ENCODE data around the gene SULT1A4. TPM values are rescaled to one million over a fixed set of nuclear protein-coding genes. Genes with fewer than 3 reads are reported as not detected.
"Not testable (repeated sequence)": the region's sequence is repeated elsewhere in the genome, so short reads cannot be mapped to it uniquely, and the experiment has no call there.

Gene SULT1A4
- total RNA-seq, 2 donors from 2014 or later: 2.1 to 3.8 TPM

DNA sequence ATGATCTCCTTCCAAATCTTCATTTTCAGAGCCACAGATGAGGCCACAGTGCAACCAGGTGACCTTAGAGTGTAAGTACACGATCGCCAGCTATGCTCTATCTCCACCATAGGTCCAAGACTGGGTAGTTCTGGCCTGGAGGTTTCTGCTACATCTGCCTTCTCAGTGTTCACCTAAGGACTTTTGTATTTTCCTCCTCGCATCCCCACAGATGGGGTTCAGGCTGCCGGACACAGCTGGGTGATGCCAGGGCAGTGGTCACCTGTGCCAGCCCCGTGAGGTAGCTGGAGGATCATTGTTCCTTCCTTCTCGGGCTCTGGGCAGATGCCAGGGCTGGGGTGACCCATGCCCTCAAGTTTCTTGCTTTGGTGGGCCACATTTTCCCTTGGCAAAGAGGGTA is 46.6 kb downstream of the SULT1A4 start, which contains the start of gene NPIPB12:
Gene NPIPB12 (minus strand): TSS at position 101 of the 400 bp plus-strand sequence.
- not testable (repeated sequence) for H3K4me3 Mint-ChIP-seq; H3K4me1 Mint-ChIP-seq; H3K36me3 Mint-ChIP-seq (ENCODE audit: low read depth); H3K27ac Mint-ChIP-seq; ATAC-seq (replicated peaks); H3K27me3 Mint-ChIP-seq; H3K9me3 Mint-ChIP-seq

Other genes with a start within 250 kb of the SULT1A4 start
- gene NPIPB11, start 53.2 kb upstream of the SULT1A4 start, total RNA-seq: 1 to 10 TPM; 2.1 to 3.9 TPM
- 10 to 100 TPM; 19.8 to 25.1 TPM for gene BOLA2, start 5.6 kb upstream of the SULT1A4 start, total RNA-seq
- 100 to 1,000 TPM in 1 of 2 donors, 10 to 100 TPM in 1; 85.2 to 110 TPM for gene SLX1B, start 5.4 kb upstream of the SULT1A4 start, total RNA-seq
- 100 to 1,000 TPM; 101 to 105 TPM for gene NPIPB12, start 46.5 kb downstream of the SULT1A4 start, total RNA-seq
- gene SPN, start 203.3 kb downstream of the SULT1A4 start, total RNA-seq: 100 to 1,000 TPM; 137 to 173 TPM
- 1 to 10 TPM; 3.2 to 4.3 TPM for gene QPRT, start 219.3 kb downstream of the SULT1A4 start, total RNA-seq